ENCODE measurements around the gene SNRK.

The SNRK gene

GRCh38 chr3:43249405-43249804 lies 36.9 kb upstream of the SNRK start:
- Histone ChIP-seq H3K79me2 (ENCODE audit: insufficient read depth, low read length) (no peaks in the 10 kb centered on the region), H3K9me3 (ENCODE audit: insufficient read depth, low read length, severe bottlenecking) (no peaks in the 10 kb centered on the region), H3K9ac (ENCODE audit: low read depth, low read length) (no peak overlapping the region), H3K36me3 (ENCODE audit: insufficient read depth, low read length) (no peaks in the 10 kb centered on the region), H4K20me1 (ENCODE audit: insufficient read depth, low read length) (no peaks in the 10 kb centered on the region), H3K4me1 (ENCODE audit: insufficient read depth, low read length) (no peaks in the 10 kb centered on the region), H3K27me3 (ENCODE audit: insufficient read depth, low read length, poor library complexity) (peaks cover 13% of the 10 kb centered on the region), H2AFZ (ENCODE audit: low read depth, low read length) (no peak overlapping the region), H3K4me2 (ENCODE audit: insufficient read depth, low read length) (no peak overlapping the region), H3K4me3 (ENCODE audit: low read depth in 1 of 2, low read length in 2 of 2) (no peak overlapping the region), H3K27ac (ENCODE audit: low read length) (no peak overlapping the region)
- ATAC-seq (ENCODE audit: insufficient read depth, low read depth), result no peak
- no peak for DNase-seq
- TF ChIP-seq EZH2 (IDR thresholded peaks at IDR 0.05; ENCODE audit: borderline replicate concordance, low read depth, low read length, severe bottlenecking) (no peak), CTCF (IDR thresholded peaks at IDR 0.05; ENCODE audit: borderline replicate concordance, extremely low read depth, low read length, poor library complexity, severe bottlenecking) (no peak)

GRCh38 chr3:43253294-43253693 lies 33.0 kb upstream of the SNRK start:
- no peaks in the 10 kb centered on the region for H3K36me3 ChIP-seq (ENCODE audit: insufficient read depth, low read length)
- H3K9me3 ChIP-seq (ENCODE audit: insufficient read depth, low read length, severe bottlenecking), result no peaks in the 10 kb centered on the region
- H2AFZ ChIP-seq (ENCODE audit: low read depth, low read length), result no peak overlapping the region
- ATAC-seq (ENCODE audit: insufficient read depth, low read depth) (no peak), DNase-seq (no peak)
- TF ChIP-seq EZH2 (IDR thresholded peaks at IDR 0.05; ENCODE audit: borderline replicate concordance, low read depth, low read length, severe bottlenecking) (no peak), CTCF (IDR thresholded peaks at IDR 0.05; ENCODE audit: borderline replicate concordance, extremely low read depth, low read length, poor library complexity, severe bottlenecking) (no peak)
- H3K4me2 ChIP-seq (ENCODE audit: insufficient read depth, low read length), result no peak overlapping the region
- no peak overlapping the region for H3K27ac ChIP-seq (ENCODE audit: low read length)
- H3K4me1 ChIP-seq (ENCODE audit: insufficient read depth, low read length), result no peaks in the 10 kb centered on the region
- no peaks in the 10 kb centered on the region for H3K79me2 ChIP-seq (ENCODE audit: insufficient read depth, low read length)
- no peak overlapping the region for H3K9ac ChIP-seq (ENCODE audit: low read depth, low read length)
- peaks cover 7% of the 10 kb centered on the region for H3K27me3 ChIP-seq (ENCODE audit: insufficient read depth, low read length, poor library complexity)
- H3K4me3 ChIP-seq (ENCODE audit: low read depth in 1 of 2, low read length in 2 of 2), result no peak overlapping the region
- no peaks in the 10 kb centered on the region for H4K20me1 ChIP-seq (ENCODE audit: insufficient read depth, low read length)

- H2AFZ ChIP-seq (ENCODE audit: low read depth, low read length), result no peak overlapping the region
- H3K4me2 ChIP-seq (ENCODE audit: insufficient read depth, low read length), result no peak overlapping the region
- TF ChIP-seq CTCF (IDR thresholded peaks at IDR 0.05; ENCODE audit: borderline replicate concordance, extremely low read depth, low read length, poor library complexity, severe bottlenecking), result no peak
- TF ChIP-seq EZH2 (IDR thresholded peaks at IDR 0.05; ENCODE audit: borderline replicate concordance, low read depth, low read length, severe bottlenecking), result no peak
- no peaks in the 10 kb centered on the region for H3K36me3 ChIP-seq (ENCODE audit: insufficient read depth, low read length)
- H3K79me2 ChIP-seq (ENCODE audit: insufficient read depth, low read length), result no peaks in the 10 kb centered on the region
- no peaks in the 10 kb centered on the region for H3K9me3 ChIP-seq (ENCODE audit: insufficient read depth, low read length, severe bottlenecking)
- ATAC-seq (ENCODE audit: insufficient read depth, low read depth) (no peak), DNase-seq (no peak)
- no peaks in the 10 kb centered on the region for H4K20me1 ChIP-seq (ENCODE audit: insufficient read depth, low read length)
- peaks cover 7% of the 10 kb centered on the region for H3K27me3 ChIP-seq (ENCODE audit: insufficient read depth, low read length, poor library complexity)
- no peak overlapping the region for H3K27ac ChIP-seq (ENCODE audit: low read length)
- no peaks in the 10 kb centered on the region for H3K4me1 ChIP-seq (ENCODE audit: insufficient read depth, low read length)
- no peak overlapping the region for H3K4me3 ChIP-seq (ENCODE audit: low read depth in 1 of 2, low read length in 2 of 2)
- H3K9ac ChIP-seq (ENCODE audit: low read depth, low read length), result no peak overlapping the region
Observed at GRCh38 chr3:43254125-43254524, 32.2 kb upstream of the SNRK start.

- Histone ChIP-seq H3K4me2 (ENCODE audit: insufficient read depth, low read length) (no peak overlapping the region), H4K20me1 (ENCODE audit: insufficient read depth, low read length) (no peaks in the 10 kb centered on the region), H3K9ac (ENCODE audit: low read depth, low read length) (no peak overlapping the region), H3K79me2 (ENCODE audit: insufficient read depth, low read length) (no peaks in the 10 kb centered on the region), H3K36me3 (ENCODE audit: insufficient read depth, low read length) (no peaks in the 10 kb centered on the region), H2AFZ (ENCODE audit: low read depth, low read length) (no peak overlapping the region), H3K4me3 (ENCODE audit: low read depth in 1 of 2, low read length in 2 of 2) (no peak overlapping the region), H3K4me1 (ENCODE audit: insufficient read depth, low read length) (no peaks in the 10 kb centered on the region), H3K27ac (ENCODE audit: low read length) (no peak overlapping the region), H3K27me3 (ENCODE audit: insufficient read depth, low read length, poor library complexity) (peaks cover 7% of the 10 kb centered on the region), H3K9me3 (ENCODE audit: insufficient read depth, low read length, severe bottlenecking) (no peaks in the 10 kb centered on the region)
- no peak for TF ChIP-seq EZH2 (IDR thresholded peaks at IDR 0.05; ENCODE audit: borderline replicate concordance, low read depth, low read length, severe bottlenecking)
- no peak for TF ChIP-seq CTCF (IDR thresholded peaks at IDR 0.05; ENCODE audit: borderline replicate concordance, extremely low read depth, low read length, poor library complexity, severe bottlenecking)
- ATAC-seq (ENCODE audit: insufficient read depth, low read depth), result no peak
- no peak for DNase-seq
Observed at GRCh38 chr3:43255662-43256061, 30.7 kb upstream of the SNRK start.

Data from DND-41 (cell line).